Testis (tissue), 3 donors: ENCODE measurements around the gene LPP. TPM values are rescaled to one million over a fixed set of nuclear protein-coding genes. Genes with fewer than 3 reads are reported as not detected.

Experiments used
- DNase-seq: peaks from one replicate; pipeline ENCODE4 v3.0.0-alpha.2; 2019
- H3K27ac ChIP-seq, 2 donors: fragments of 200-600 bp; sonication (generic); one replicate each; pipeline ENCODE4 v1.5.1; 2019
- H3K27me3 ChIP-seq: fragments of 200-600 bp; sonication (generic); one replicate; pipeline ENCODE4 v1.5.1; 2019
- H3K36me3 ChIP-seq: fragments of 200-600 bp; sonication (generic); one replicate; pipeline ENCODE4 v1.5.1; 2017; ENCODE audit warnings: low read depth; ENCODE audit errors: missing control alignments
- H3K4me1 ChIP-seq: fragments of 200-600 bp; sonication (generic); one replicate; pipeline ENCODE4 v1.5.1; 2019
- H3K4me3 ChIP-seq, 2 donors: fragments of 200-600 bp; sonication (generic); one replicate each; pipeline ENCODE4 v1.5.1; 2017 to 2019
- H3K9me3 ChIP-seq: fragments of 200-600 bp; sonication (generic); one replicate; pipeline ENCODE4 v1.5.1; 2017
- POLR2A ChIP-seq: fragments of 450-650 bp; IDR thresholded peaks from one replicate; pipeline ENCODE4 v1.6.1; 2017; ENCODE audit warnings: antibody characterized with exemption, mild to moderate bottlenecking, moderate library complexity
- WGBS, 2 donors: methylation state at CpG; one replicate each; pipeline ENCODE4 v1.1.5; 2018; 5-methylcytosine and 5-hydroxymethylcytosine counted together
- intact Hi-C: fragments of 100-400 bp; cut with DNase I; formaldehyde crosslinking; loops from one replicate; pipeline ENCODE4 v1.15.1; 2023; ENCODE audit warnings: low total_unique reads
- polyA plus RNA-seq: library from polyadenylated mRNA; stranded (reverse); fragments of 350-450 nt; fragmentation: Illumina TruSeq; extraction: RNeasy Lipid Tissue Mini Kit (QIAGEN cat#74804); gene quantifications from one replicate; pipeline ENCODE4 v1.2.3, GENCODE V29; 2014; ENCODE audit warnings: low read depth, low replicate concordance; ENCODE audit not compliant: insufficient read depth
- total RNA-seq, 2 donors: library from RNA; depleted of rRNA; stranded (reverse); fragments of >200 nt; gene quantifications; one replicate each; pipeline ENCODE4 v1.2.3, GENCODE V29; 2016
- TF ChIP-seq, protein P1 (sequence below), 3 experiments: fragments of 450-650 bp in 2 of 3; fragments of 200-600 bp in 1 of 3; sonication (generic) in 1 of 3; IDR thresholded peaks; one replicate each; pipeline ENCODE4 v1.5.1; 2016 to 2019; ENCODE audit warnings: antibody characterized with exemption in 3 of 3, mild to moderate bottlenecking in 2 of 3, moderate library complexity in 1 of 3

Gene LPP
- total and polyA plus RNA-seq, 3 donors from 2014 or later = 89.9 to 135 (median 132) TPM

- Histone ChIP-seq H3K27ac (no peak overlapping the region), H3K9me3 (no peaks in the 10 kb centered on the region), H3K27me3 (no peaks in the 10 kb centered on the region), H3K36me3 (no peaks in the 10 kb centered on the region), H3K4me1 (no peaks in the 10 kb centered on the region), H3K4me3 (no peak overlapping the region)
- intact Hi-C loops = no loop called here
- TF ChIP-seq, protein P1, sequence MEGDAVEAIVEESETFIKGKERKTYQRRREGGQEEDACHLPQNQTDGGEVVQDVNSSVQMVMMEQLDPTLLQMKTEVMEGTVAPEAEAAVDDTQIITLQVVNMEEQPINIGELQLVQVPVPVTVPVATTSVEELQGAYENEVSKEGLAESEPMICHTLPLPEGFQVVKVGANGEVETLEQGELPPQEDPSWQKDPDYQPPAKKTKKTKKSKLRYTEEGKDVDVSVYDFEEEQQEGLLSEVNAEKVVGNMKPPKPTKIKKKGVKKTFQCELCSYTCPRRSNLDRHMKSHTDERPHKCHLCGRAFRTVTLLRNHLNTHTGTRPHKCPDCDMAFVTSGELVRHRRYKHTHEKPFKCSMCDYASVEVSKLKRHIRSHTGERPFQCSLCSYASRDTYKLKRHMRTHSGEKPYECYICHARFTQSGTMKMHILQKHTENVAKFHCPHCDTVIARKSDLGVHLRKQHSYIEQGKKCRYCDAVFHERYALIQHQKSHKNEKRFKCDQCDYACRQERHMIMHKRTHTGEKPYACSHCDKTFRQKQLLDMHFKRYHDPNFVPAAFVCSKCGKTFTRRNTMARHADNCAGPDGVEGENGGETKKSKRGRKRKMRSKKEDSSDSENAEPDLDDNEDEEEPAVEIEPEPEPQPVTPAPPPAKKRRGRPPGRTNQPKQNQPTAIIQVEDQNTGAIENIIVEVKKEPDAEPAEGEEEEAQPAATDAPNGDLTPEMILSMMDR (IDR thresholded peaks at IDR 0.05) = no peak
- TF ChIP-seq POLR2A = no peak
- 54 to 66% methylated on average over 4 of the region's 4 CpGs for WGBS, 2 donors
- no peak for DNase-seq
Measured at GRCh38 chr3:188926111-188926510, 772.2 kb downstream of the LPP start.

GRCh38 chr3:188926741-188927511, 773.0 kb downstream of the LPP start:
- H3K9me3 ChIP-seq = no peaks in the 10 kb centered on the region
- no peaks in the 10 kb centered on the region for H3K36me3 ChIP-seq
- TF ChIP-seq, protein P1 (IDR thresholded peaks at IDR 0.05) = no peak
- TF ChIP-seq POLR2A = no peak
- intact Hi-C loops = no loop called here
- WGBS, 2 donors = 83 to 87% methylated on average over 9 of the region's 9 CpGs
- H3K27ac ChIP-seq = no peak overlapping the region
- no peak for DNase-seq
- H3K4me3 ChIP-seq = no peak overlapping the region
- no peaks in the 10 kb centered on the region for H3K27me3 ChIP-seq
- H3K4me1 ChIP-seq = no peaks in the 10 kb centered on the region

DNA sequence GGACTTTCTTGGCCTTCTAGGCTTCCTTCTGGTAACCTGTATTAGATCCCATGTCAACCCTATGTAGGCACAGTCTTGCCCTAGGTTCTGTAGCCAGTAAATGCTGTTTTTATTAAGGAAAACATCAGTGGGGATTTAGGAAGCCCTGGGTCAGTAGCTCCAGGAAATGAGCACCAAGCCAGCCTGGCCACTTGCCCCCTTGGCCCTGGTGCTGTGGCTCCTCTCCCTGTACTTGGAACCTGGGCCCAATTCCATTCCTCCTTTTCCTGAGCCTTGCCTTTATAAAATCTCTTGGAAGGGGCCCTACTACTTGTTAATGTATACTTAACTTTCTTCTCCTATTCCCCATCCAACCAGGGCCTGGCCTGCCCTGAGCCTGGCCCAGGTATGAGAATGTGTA, 774.0 kb downstream of the LPP start:
- no peak overlapping the region for H3K27ac ChIP-seq
- TF ChIP-seq, protein P1 (IDR thresholded peaks at IDR 0.05) = no peak
- TF ChIP-seq POLR2A = no peak
- H3K4me3 ChIP-seq = no peak overlapping the region
- intact Hi-C loops = no loop called here
- H3K4me1 ChIP-seq = no peaks in the 10 kb centered on the region
- H3K27me3 ChIP-seq = no peaks in the 10 kb centered on the region
- no peaks in the 10 kb centered on the region for H3K9me3 ChIP-seq
- H3K36me3 ChIP-seq = no peaks in the 10 kb centered on the region
- DNase-seq = no peak

DNA sequence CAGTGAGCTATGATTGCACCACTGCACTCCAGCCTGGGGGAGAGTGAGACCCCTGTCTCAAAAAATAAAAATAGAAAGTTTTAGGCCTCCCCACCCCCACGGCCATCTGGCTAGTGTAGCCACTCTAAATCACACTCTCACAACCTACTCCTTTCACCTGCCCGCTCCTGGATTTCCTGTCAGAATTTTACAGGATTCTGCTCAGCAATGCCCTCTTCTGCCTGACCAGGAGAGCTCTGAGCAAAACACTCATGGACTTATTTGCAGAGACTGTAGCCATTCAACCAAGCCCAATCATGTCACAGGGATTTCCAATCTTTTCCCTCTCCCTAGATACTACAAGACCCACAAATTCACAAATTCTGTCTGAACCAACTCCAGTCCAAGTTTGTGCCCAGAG, 775.2 kb downstream of the LPP start:
- TF ChIP-seq, protein P1 (IDR thresholded peaks at IDR 0.05) = peak in 1 of 3 experiments; percentile 6
- no peak for TF ChIP-seq POLR2A
- Histone ChIP-seq H3K27me3 (no peaks in the 10 kb centered on the region), H3K9me3 (no peaks in the 10 kb centered on the region), H3K4me1 (no peaks in the 10 kb centered on the region), H3K4me3 (no peak overlapping the region), H3K27ac (no peak overlapping the region), H3K36me3 (no peaks in the 10 kb centered on the region)
- intact Hi-C loops = no loop called here
- 70 to 96% methylated on average over 2 of the region's 2 CpGs for WGBS, 2 donors
- no peak for DNase-seq

DNA sequence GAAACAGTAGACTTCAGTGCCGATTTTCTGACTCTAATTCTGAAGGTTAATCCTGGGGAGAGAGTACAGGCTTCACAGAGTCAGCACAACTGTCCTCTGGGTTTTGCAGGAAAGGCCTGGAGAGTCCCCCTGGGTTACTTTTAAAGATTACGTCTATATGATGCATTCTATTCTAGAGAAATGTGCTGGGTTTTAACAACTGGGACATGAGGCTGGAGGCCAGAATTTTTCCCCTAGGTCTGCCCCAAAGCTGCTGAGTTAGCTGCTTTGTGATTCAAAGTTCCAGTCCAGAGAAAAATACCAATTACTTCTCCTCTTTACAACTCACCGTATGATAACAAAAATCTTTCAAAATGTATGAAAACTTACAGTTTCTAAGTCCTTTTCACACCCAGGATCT, 777.1 kb downstream of the LPP start:
- Histone ChIP-seq H3K9me3 (no peaks in the 10 kb centered on the region), H3K27ac (peak overlapping the region; percentile 33 to 34), H3K4me3 (no peak overlapping the region), H3K4me1 (no peaks in the 10 kb centered on the region), H3K36me3 (no peaks in the 10 kb centered on the region), H3K27me3 (no peaks in the 10 kb centered on the region)
- TF ChIP-seq, protein P1 (IDR thresholded peaks at IDR 0.05) = no peak
- TF ChIP-seq POLR2A = no peak
- intact Hi-C loops = no loop called here
- no peak for DNase-seq
- 37 to 39% methylated on average over 3 of the region's 3 CpGs for WGBS, 2 donors
